ENCODE data around the gene MAP4.

DNA sequence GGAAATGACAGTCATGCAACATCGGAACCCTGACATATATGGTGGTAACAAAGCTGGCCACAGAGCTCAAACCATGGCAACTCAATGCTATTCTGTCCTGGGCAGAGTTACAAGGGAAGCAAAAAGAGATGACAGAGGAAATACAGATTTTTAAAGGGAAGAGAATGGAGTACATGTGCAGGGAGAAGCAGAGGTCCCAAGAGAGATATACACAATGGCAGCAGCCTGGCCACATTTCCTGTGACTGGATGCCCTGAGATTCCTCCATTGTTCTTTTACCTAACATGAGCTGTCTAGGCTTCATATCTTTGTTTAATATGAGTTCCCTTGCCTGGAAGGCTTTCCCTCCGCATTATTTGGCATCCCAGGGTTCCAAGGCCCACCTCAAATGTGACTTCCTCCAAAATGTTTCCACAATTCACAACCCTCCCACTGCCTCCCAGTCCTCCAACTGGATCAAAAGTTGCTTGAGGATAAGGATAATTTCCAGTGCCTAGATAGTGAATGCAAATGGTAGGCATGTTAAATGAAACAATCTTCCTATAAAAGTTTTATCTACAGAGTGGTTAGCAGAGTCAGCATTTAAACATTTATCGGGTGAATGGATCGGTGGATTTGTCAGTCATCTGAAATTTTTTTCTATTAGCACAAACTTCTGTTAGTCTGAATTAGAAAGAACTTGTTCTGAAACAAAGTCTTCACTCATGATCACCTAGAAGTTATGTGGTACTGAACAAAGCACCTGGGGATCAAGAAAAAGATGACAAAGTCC, 127.0 kb downstream of the MAP4 start:
- TF ChIP-seq, protein P1, sequence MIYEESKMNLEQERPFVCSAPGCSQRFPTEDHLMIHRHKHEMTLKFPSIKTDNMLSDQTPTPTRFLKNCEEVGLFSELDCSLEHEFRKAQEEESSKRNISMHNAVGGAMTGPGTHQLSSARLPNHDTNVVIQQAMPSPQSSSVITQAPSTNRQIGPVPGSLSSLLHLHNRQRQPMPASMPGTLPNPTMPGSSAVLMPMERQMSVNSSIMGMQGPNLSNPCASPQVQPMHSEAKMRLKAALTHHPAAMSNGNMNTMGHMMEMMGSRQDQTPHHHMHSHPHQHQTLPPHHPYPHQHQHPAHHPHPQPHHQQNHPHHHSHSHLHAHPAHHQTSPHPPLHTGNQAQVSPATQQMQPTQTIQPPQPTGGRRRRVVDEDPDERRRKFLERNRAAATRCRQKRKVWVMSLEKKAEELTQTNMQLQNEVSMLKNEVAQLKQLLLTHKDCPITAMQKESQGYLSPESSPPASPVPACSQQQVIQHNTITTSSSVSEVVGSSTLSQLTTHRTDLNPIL (CRISPR knock-in tag; IDR thresholded peaks at IDR 0.05; ENCODE audit: low read depth), result no peak
- TF ChIP-seq ZFP3 (CRISPR knock-in tag; IDR thresholded peaks at IDR 0.05), result no peak
- no peak for TF ChIP-seq RARB (CRISPR knock-in tag; IDR thresholded peaks at IDR 0.05)
- no peak for TF ChIP-seq TOX (CRISPR knock-in tag; IDR thresholded peaks at IDR 0.05; ENCODE audit: borderline replicate concordance)
- TF ChIP-seq ZNF8 (CRISPR knock-in tag; IDR thresholded peaks at IDR 0.05), result no peak
- no peak for TF ChIP-seq ARNTL (CRISPR knock-in tag; IDR thresholded peaks at IDR 0.05; ENCODE audit: borderline replicate concordance, low read depth)
- no peak for TF ChIP-seq SNAI2 (CRISPR knock-in tag; IDR thresholded peaks at IDR 0.05)
- no peak for TF ChIP-seq CSDC2 (CRISPR knock-in tag; IDR thresholded peaks at IDR 0.05)
- TF ChIP-seq TCF4 (CRISPR knock-in tag; IDR thresholded peaks at IDR 0.05; ENCODE audit: borderline replicate concordance), result no peak
- TF ChIP-seq, protein P2, sequence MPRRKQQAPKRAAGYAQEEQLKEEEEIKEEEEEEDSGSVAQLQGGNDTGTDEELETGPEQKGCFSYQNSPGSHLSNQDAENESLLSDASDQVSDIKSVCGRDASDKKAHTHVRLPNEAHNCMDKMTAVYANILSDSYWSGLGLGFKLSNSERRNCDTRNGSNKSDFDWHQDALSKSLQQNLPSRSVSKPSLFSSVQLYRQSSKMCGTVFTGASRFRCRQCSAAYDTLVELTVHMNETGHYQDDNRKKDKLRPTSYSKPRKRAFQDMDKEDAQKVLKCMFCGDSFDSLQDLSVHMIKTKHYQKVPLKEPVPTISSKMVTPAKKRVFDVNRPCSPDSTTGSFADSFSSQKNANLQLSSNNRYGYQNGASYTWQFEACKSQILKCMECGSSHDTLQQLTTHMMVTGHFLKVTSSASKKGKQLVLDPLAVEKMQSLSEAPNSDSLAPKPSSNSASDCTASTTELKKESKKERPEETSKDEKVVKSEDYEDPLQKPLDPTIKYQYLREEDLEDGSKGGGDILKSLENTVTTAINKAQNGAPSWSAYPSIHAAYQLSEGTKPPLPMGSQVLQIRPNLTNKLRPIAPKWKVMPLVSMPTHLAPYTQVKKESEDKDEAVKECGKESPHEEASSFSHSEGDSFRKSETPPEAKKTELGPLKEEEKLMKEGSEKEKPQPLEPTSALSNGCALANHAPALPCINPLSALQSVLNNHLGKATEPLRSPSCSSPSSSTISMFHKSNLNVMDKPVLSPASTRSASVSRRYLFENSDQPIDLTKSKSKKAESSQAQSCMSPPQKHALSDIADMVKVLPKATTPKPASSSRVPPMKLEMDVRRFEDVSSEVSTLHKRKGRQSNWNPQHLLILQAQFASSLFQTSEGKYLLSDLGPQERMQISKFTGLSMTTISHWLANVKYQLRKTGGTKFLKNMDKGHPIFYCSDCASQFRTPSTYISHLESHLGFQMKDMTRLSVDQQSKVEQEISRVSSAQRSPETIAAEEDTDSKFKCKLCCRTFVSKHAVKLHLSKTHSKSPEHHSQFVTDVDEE (CRISPR knock-in tag; IDR thresholded peaks at IDR 0.05), result no peak
